HepG2 (cell line): ENCODE measurements around the gene HDGFL3. TPM values are rescaled to one million over a fixed set of nuclear protein-coding genes. Genes with fewer than 3 reads are reported as not detected.

ENCODE experiments used
- ATAC-seq: fragments of 200-7000 bp; cut with Tn5 transposase; 3 replicates; pipeline ENCODE4 v1.9.1; 2020; ENCODE audit warnings: mild to moderate bottlenecking, moderate library complexity
- BruUV-seq: library from RNA; stranded (reverse); fragments of 400-500 nt; replicated peaks from 2 replicates; lab custom pipeline; 2021; lab: Mats Ljungman, UMichigan
- CTCF ChIA-PET: fragments of 300-600 bp; formaldehyde crosslinking; extraction: SDS; loops from one replicate; lab custom pipeline; 2021; ENCODE audit warnings: low total read pairs, inconsistent platforms, low intra/inter-chr PET ratio; lab: Yijun Ruan, JAX
- POLR2A ChIA-PET: fragments of 350-600 bp; sonication (Branson Sonifier 250); formaldehyde crosslinking; loops from one replicate; lab custom pipeline; 2020; ENCODE audit warnings: antibody characterized with exemption, inconsistent platforms; lab: Yijun Ruan, JAX
- DNase-seq: peaks from one replicate; pipeline ENCODE4 v3.0.0-alpha.2; 2015; ENCODE audit warnings: low spot score
- FAIRE-seq: peaks from 3 replicates; lab custom pipeline; 2011; peaks lifted over from hg19 to GRCh38; lab: Jason Lieb, UNC
- H2AFZ ChIP-seq: one replicate; pipeline ENCODE4 v1.6.1; 2011; ENCODE audit warnings: low read length, inconsistent platforms
- H3K27ac ChIP-seq: fragments of 300-600 bp; 3 replicates; pipeline ENCODE4 v1.8.0; 2011; ENCODE audit warnings: mixed run types, mild to moderate bottlenecking, mixed read lengths, low read length, inconsistent platforms; ENCODE audit not compliant: insufficient read depth; ENCODE audit errors: extremely low read length
- H3K27me3 ChIP-seq, 2 experiments: fragments of 200-600 bp in 1 of 2; 2 replicates in 1 of 2; 3 replicates in 1 of 2; pipeline versions ENCODE4 v1.6.0 to v1.8.0; 2011; ENCODE audit warnings: low read length in 2 of 2, mild to moderate bottlenecking in 2 of 2, moderate library complexity in 2 of 2, inconsistent platforms in 1 of 2; ENCODE audit not compliant: insufficient read depth in 2 of 2, control insufficient read depth in 1 of 2
- H3K36me3 ChIP-seq, 2 experiments: fragments of 200-600 bp in 1 of 2; replicated peaks in 1 of 2; 2 replicates in 1 of 2; 3 replicates in 1 of 2; pipeline versions ENCODE4 v1.5.1 to v1.8.0; 2011; ENCODE audit warnings: low read length in 2 of 2, inconsistent platforms in 1 of 2; ENCODE audit not compliant: insufficient read depth in 2 of 2, control insufficient read depth in 1 of 2
- H3K4me1 ChIP-seq: 2 replicates; pipeline ENCODE4 v1.5.1; 2012; ENCODE audit warnings: low read length, inconsistent platforms; ENCODE audit not compliant: insufficient read depth
- H3K4me2 ChIP-seq: 2 replicates; pipeline ENCODE4 v1.6.0; 2011; ENCODE audit warnings: low read depth, low read length, inconsistent platforms
- H3K4me3 ChIP-seq, 3 experiments: fragments of 200-600 bp in 1 of 3; sonication (generic), shearing (Covaris generic) in 1 of 3; replicated peaks in 1 of 3; 2 replicates each; pipeline ENCODE4 v1.5.1; 2011 to 2016; ENCODE audit warnings: low read length in 3 of 3, inconsistent platforms in 2 of 3, low read depth in 2 of 3, mild to moderate bottlenecking in 2 of 3, control low read depth in 1 of 3, mixed read lengths in 1 of 3; ENCODE audit not compliant: insufficient read depth in 1 of 3
- H3K79me2 ChIP-seq: one replicate; pipeline ENCODE4 v1.6.1; 2011; ENCODE audit warnings: low read length, inconsistent platforms; ENCODE audit not compliant: insufficient read depth
- H3K9ac ChIP-seq: 2 replicates; pipeline ENCODE4 v1.6.0; 2011; ENCODE audit warnings: mild to moderate bottlenecking, low read depth, low read length, inconsistent platforms; ENCODE audit not compliant: insufficient read depth
- H3K9me3 ChIP-seq: 2 replicates; pipeline ENCODE4 v1.5.1; 2012; ENCODE audit warnings: mild to moderate bottlenecking, low read length
- H4K20me1 ChIP-seq: 2 replicates; pipeline ENCODE4 v1.6.0; 2011; ENCODE audit warnings: inconsistent platforms, mild to moderate bottlenecking, low read length, moderate library complexity; ENCODE audit not compliant: insufficient read depth
- ADNP ChIP-seq: sonication (generic); formaldehyde crosslinking; IDR thresholded peaks from 2 replicates; pipeline ENCODE4 v1.4.0; 2020; ENCODE audit warnings: missing genetic modification reagents
- EEA1 ChIP-seq: sonication (generic); formaldehyde crosslinking; IDR thresholded peaks from 2 replicates; pipeline ENCODE4 v1.5.1; 2020; ENCODE audit warnings: mild to moderate bottlenecking, missing genetic modification reagents, borderline replicate concordance
- HOXD1 ChIP-seq: sonication (generic); formaldehyde crosslinking; IDR thresholded peaks from 2 replicates; pipeline ENCODE4 v1.5.0; 2020; ENCODE audit warnings: missing genetic modification reagents
- KLF6 ChIP-seq: IDR thresholded peaks from 2 replicates; pipeline ENCODE4 v1.8.0; 2016; ENCODE audit warnings: missing biosample characterization, missing genetic modification reagents
- NONO ChIP-seq, 2 experiments: fragments of 450-650 bp in 1 of 2; sonication (generic) in 1 of 2; formaldehyde crosslinking in 1 of 2; IDR thresholded peaks in 1 of 2; conservative IDR thresholded peaks in 1 of 2; 2 replicates each; pipeline versions ENCODE4 v1.6.1 to v1.8.0; 2017 to 2022; ENCODE audit warnings: mild to moderate bottlenecking in 1 of 2, missing genetic modification reagents in 1 of 2, moderate library complexity in 1 of 2
- SNRNP70 ChIP-seq: fragments of 200-400 bp; formaldehyde crosslinking; IDR thresholded peaks from 2 replicates; pipeline ENCODE4 v1.6.1; 2017; ENCODE audit warnings: mild to moderate bottlenecking, low read depth, low read length, moderate library complexity
- XRCC5 ChIP-seq: fragments of 200-400 bp; formaldehyde crosslinking; optimal IDR thresholded peaks from 2 replicates; pipeline ENCODE3; 2017; ENCODE audit warnings: mild to moderate bottlenecking, low read length
- ZFP62 ChIP-seq: sonication (generic); formaldehyde crosslinking; IDR thresholded peaks from 2 replicates; pipeline ENCODE4 v1.4.0; 2020; ENCODE audit warnings: missing genetic modification reagents
- ZNF207 ChIP-seq: fragments of 450-650 bp; IDR thresholded peaks from 2 replicates; pipeline ENCODE4 v1.6.1; 2016; ENCODE audit warnings: antibody characterized with exemption, borderline replicate concordance
- ZNF34 ChIP-seq: sonication (generic); formaldehyde crosslinking; IDR thresholded peaks from 2 replicates; pipeline ENCODE4 v1.4.0; 2020; ENCODE audit warnings: mild to moderate bottlenecking, missing genetic modification reagents, borderline replicate concordance
- ZNF816 ChIP-seq: sonication (generic); formaldehyde crosslinking; IDR thresholded peaks from 2 replicates; pipeline ENCODE4 v1.8.0; 2022; ENCODE audit warnings: missing genetic modification reagents, mild to moderate bottlenecking, borderline replicate concordance
- WGBS: methylation state at CpG from one replicate; pipeline ENCODE4 v1.1.6; 2017; ENCODE audit warnings: low lambda C conversion rate; 5-methylcytosine and 5-hydroxymethylcytosine counted together
- in situ Hi-C: cut with HindIII; loops from 2 replicates; pipeline ENCODE4 v1.10.0; 2017; ENCODE audit warnings: low pct_unique_long_range_greater_than_20kb; ENCODE audit not compliant: extremely low pct_ligation_motif_present
- intact Hi-C: fragments of 100-400 bp; cut with micrococcal nuclease; formaldehyde crosslinking; loops from one replicate; pipeline ENCODE4 v1.10.0; 2022; ENCODE audit not compliant: unreplicated experiment
- polyA plus RNA-seq, 8 experiments: library from polyadenylated mRNA; depleted of rRNA in 3 of 8; stranded (reverse) in 7 of 8; unstranded in 1 of 8; fragments of >200 nt; fragmentation: Illumina TruSeq in 4 of 8; extraction: Trizol in 4 of 8; gene quantifications; 2 replicates each; pipeline versions ENCODE4 v1.2.1 to v1.2.3, GENCODE V29; 2011 to 2016; ENCODE audit warnings: low read depth in 4 of 8, missing spikeins in 1 of 8, mixed read lengths in 1 of 8; ENCODE audit not compliant: insufficient read depth in 1 of 8
- total RNA-seq, 5 experiments: library from RNA; depleted of rRNA; stranded (reverse); fragments of >200 nt; fragmentation: Illumina TruSeq; extraction: Trizol; gene quantifications; 2 replicates each; pipeline ENCODE4 v1.2.3, GENCODE V29; 2016; ENCODE audit warnings: low read depth in 1 of 5

The HDGFL3 gene
- total and polyA plus RNA-seq, 2 of the 13 experiments (the other 11 are each of a cell fraction or from before 2014, with no cell fraction given), result 0.07 to 0.09 TPM

GRCh38 chr15:83111149-83111548 lies 96.5 kb downstream of the HDGFL3 start:
- FAIRE-seq, result no peak
- TF ChIP-seq NONO (IDR thresholded peaks at IDR 0.05) (0 out of 2 replicates have a peak, but pooled peaks have one; percentile 13), NONO (CRISPR knock-in tag; conservative IDR thresholded peaks at IDR 0.05) (no peak), ADNP (CRISPR knock-in tag) (no peak), ZNF207 (no peak), SNRNP70 (no peak)

GRCh38 chr15:83110381-83110780 lies 97.2 kb downstream of the HDGFL3 start:
- H3K4me2 ChIP-seq, result no peak overlapping the region
- no peaks in the 10 kb centered on the region for H4K20me1 ChIP-seq
- ChIA-PET CTCF (no interaction called here), POLR2A (no interaction called here)
- TF ChIP-seq XRCC5, result no peak
- TF ChIP-seq EEA1 (CRISPR knock-in tag), result no peak
- no peak for TF ChIP-seq KLF6 (CRISPR knock-in tag)
- TF ChIP-seq HOXD1, result no peak
- no peak for TF ChIP-seq ZFP62 (CRISPR knock-in tag)
- TF ChIP-seq ZNF816, result no peak
- no peak for TF ChIP-seq ZNF34 (CRISPR knock-in tag)
- no peak for DNase-seq
- H3K4me1 ChIP-seq, result no peaks in the 10 kb centered on the region
- H3K27ac ChIP-seq, result no peak overlapping the region
- FAIRE-seq, result no peak
- H3K4me3 ChIP-seq, result no peak overlapping the region
- H3K79me2 ChIP-seq, result no peaks in the 10 kb centered on the region
- WGBS, result 5% methylated on average over 3 of the region's 3 CpGs
- H3K27me3 ChIP-seq, result peaks cover 0 to 42% of the 10 kb centered on the region in 2 experiments; a peak in 2 of 5 replicates
- no peak overlapping the region for H3K9ac ChIP-seq
- intact Hi-C loops (no loop called here), in situ Hi-C loops (no loop called here)
- no peaks in the 10 kb centered on the region for H3K36me3 ChIP-seq
- no peak for ATAC-seq
- H2AFZ ChIP-seq, result no peak overlapping the region
- H3K9me3 ChIP-seq, result no peaks in the 10 kb centered on the region
- BruUV-seq, result no TSS peak

More at GRCh38 chr15:83111149-83111548, 96.5 kb downstream of the HDGFL3 start:
- no TSS peak for BruUV-seq
- Histone ChIP-seq H4K20me1 (no peaks in the 10 kb centered on the region), H3K4me3 (no peak overlapping the region), H3K27ac (no peak overlapping the region), H3K36me3 (no peaks in the 10 kb centered on the region), H3K9me3 (no peaks in the 10 kb centered on the region), H3K79me2 (no peaks in the 10 kb centered on the region), H3K4me2 (no peak overlapping the region), H3K27me3 (peaks cover 0 to 41% of the 10 kb centered on the region in 2 experiments; a peak in 2 of 5 replicates), H3K4me1 (no peaks in the 10 kb centered on the region), H2AFZ (no peak overlapping the region), H3K9ac (no peak overlapping the region)
- no peak for ATAC-seq
- ChIA-PET POLR2A (no interaction called here), CTCF (no interaction called here)
- 31% methylated on average over 3 of the region's 3 CpGs for WGBS
- no peak for DNase-seq
- intact Hi-C loops, result no loop called here
- in situ Hi-C loops, result no loop called here
